Chondrocyte (in vitro differentiated cells): Measurements from ENCODE around the gene DOLK. TPM values are rescaled to one million over a fixed set of nuclear protein-coding genes. Genes with fewer than 3 reads are reported as not detected.

Experiments used
- DNase-seq: peaks from one replicate; pipeline ENCODE4 v3.0.0; 2021; ENCODE audit warnings: mixed read lengths, low spot score
- H3K27ac Mint-ChIP-seq: one replicate; pipeline ENCODE4 v1.8.0; 2021; ENCODE audit warnings: mild to moderate bottlenecking, moderate library complexity, mixed read lengths; ENCODE audit not compliant: unreplicated experiment
- H3K27me3 Mint-ChIP-seq: 2 replicates; pipeline ENCODE4 v1.8.0; 2021; ENCODE audit warnings: low read depth, mixed read lengths
- H3K36me3 Mint-ChIP-seq: 2 replicates; pipeline ENCODE4 v1.8.0; 2021; ENCODE audit warnings: low read depth, mixed read lengths
- H3K4me1 Mint-ChIP-seq: 2 replicates; pipeline ENCODE4 v1.8.0; 2021; ENCODE audit warnings: low read depth, mild to moderate bottlenecking, mixed read lengths
- H3K4me3 Mint-ChIP-seq: one replicate; pipeline ENCODE4 v1.8.0; 2021; ENCODE audit warnings: mild to moderate bottlenecking, moderate library complexity, mixed read lengths; ENCODE audit not compliant: unreplicated experiment
- H3K9me3 Mint-ChIP-seq: 2 replicates; pipeline ENCODE4 v1.8.0; 2021; ENCODE audit warnings: low read depth, mixed read lengths
- total RNA-seq: library from RNA; stranded (reverse); gene quantifications from 3 replicates; pipeline ENCODE4 v1.2.1, GENCODE V29; 2021
- TF ChIP-seq, protein P1 (sequence below): fragments of 200-600 bp; sonication (generic); IDR thresholded peaks from 2 replicates; pipeline ENCODE4 v1.5.0; 2021; ENCODE audit warnings: antibody characterized with exemption, mild to moderate bottlenecking, moderate library complexity

The DOLK gene
- total RNA-seq, 1 donor from 2014 or later: 22.2 TPM

DNA sequence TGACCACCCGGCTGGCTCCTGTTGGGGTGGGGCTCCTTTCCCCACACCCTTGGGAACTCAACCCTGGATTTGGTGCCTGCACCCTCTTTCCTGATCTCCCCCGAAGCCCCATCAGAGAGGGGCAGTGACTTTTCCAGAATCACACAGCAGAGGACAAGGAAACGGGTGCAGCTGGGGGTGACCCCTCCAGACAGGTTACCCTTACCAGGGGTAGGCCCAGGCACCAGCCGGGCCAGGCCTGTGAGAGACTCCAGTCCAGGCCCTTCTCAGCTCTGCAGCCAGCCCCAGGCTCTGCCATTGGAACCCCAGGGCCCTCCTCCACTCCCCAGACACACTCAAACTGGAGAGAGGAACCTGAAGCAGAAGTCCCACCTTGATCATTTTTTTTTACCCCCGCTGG, 45.6 kb downstream of the DOLK start:
- H3K27ac Mint-ChIP-seq: no peak overlapping the region
- H3K36me3 Mint-ChIP-seq: peaks cover 6% of the 10 kb centered on the region
- DNase-seq: no peak
- H3K4me1 Mint-ChIP-seq: peaks cover 36% of the 10 kb centered on the region
- H3K9me3 Mint-ChIP-seq: no peaks in the 10 kb centered on the region
- H3K27me3 Mint-ChIP-seq: no peaks in the 10 kb centered on the region
- TF ChIP-seq, protein P1, sequence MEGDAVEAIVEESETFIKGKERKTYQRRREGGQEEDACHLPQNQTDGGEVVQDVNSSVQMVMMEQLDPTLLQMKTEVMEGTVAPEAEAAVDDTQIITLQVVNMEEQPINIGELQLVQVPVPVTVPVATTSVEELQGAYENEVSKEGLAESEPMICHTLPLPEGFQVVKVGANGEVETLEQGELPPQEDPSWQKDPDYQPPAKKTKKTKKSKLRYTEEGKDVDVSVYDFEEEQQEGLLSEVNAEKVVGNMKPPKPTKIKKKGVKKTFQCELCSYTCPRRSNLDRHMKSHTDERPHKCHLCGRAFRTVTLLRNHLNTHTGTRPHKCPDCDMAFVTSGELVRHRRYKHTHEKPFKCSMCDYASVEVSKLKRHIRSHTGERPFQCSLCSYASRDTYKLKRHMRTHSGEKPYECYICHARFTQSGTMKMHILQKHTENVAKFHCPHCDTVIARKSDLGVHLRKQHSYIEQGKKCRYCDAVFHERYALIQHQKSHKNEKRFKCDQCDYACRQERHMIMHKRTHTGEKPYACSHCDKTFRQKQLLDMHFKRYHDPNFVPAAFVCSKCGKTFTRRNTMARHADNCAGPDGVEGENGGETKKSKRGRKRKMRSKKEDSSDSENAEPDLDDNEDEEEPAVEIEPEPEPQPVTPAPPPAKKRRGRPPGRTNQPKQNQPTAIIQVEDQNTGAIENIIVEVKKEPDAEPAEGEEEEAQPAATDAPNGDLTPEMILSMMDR: no peak
- H3K4me3 Mint-ChIP-seq: no peak overlapping the region

DNA sequence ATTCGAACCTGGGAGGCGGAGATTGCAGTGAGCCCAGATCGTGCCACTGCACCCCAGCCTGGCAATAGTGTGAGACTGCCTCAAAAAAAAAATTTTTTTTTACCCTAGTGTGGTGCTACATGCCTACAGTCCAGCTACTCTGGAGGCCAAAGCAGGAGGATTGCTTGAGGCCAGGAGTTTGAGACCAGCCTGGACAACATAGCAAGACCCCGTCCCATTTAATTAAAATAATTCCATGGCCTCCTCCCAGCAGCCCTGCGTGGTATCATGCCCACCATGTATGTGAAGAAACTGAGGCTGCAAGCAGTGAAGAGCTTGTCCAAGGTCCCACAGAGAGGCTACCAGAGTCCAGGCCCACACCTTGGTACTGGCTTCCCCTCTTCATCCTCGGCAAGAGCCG, 46.0 kb downstream of the DOLK start:
- Mint-ChIP-seq H3K27me3 (no peaks in the 10 kb centered on the region), H3K36me3 (peaks cover 4% of the 10 kb centered on the region), H3K4me1 (peaks cover 36% of the 10 kb centered on the region), H3K9me3 (no peaks in the 10 kb centered on the region), H3K4me3 (no peak overlapping the region), H3K27ac (no peak overlapping the region)
- TF ChIP-seq, protein P1: no peak
- no peak for DNase-seq

GRCh38 chr9:128899566-128900322, 47.7 kb downstream of the DOLK start:
- no peaks in the 10 kb centered on the region for H3K9me3 Mint-ChIP-seq
- peaks cover 51% of the 10 kb centered on the region for H3K4me1 Mint-ChIP-seq
- H3K27ac Mint-ChIP-seq: no peak overlapping the region
- no peak overlapping the region for H3K4me3 Mint-ChIP-seq
- TF ChIP-seq, protein P1: no peak
- H3K27me3 Mint-ChIP-seq: no peaks in the 10 kb centered on the region
- H3K36me3 Mint-ChIP-seq: peaks cover 8% of the 10 kb centered on the region
- no peak for DNase-seq

DNA sequence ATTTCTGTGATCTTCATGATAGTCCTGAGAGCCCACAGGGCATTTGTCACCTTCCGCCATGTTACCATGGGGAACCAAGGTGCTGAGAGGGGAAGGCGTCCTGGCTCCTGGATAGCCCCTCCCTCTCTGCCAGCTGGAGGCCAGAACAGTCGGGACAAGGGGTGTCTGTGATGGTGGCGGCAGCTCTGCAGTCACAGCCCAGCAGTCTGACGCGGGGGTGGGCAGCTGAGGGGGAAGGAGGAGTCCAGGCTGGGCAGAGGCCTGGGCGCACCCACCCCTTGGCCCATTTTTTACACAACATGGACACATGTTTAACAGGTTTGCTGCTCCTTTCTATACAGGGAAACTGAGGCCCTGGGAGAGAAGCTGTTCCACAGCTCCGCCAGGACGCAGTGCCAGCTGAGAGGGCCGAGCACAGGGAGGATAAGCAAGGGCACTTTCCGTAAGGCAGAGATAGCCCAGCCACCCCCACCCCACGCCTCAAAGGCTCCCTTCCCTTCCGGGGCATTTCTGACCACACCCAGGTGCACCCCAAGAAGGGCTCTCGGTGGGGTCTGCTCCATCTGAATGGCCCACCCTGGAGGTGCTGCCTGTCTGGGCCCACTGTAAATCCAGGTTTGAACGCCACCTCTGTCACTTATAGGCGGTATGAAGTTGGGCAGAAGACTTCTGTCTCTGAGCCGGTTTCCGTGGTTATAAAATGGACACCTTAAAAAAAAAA, 48.4 kb downstream of the DOLK start:
- no peak for DNase-seq
- peaks cover 49% of the 10 kb centered on the region for H3K4me1 Mint-ChIP-seq
- no peak overlapping the region for H3K4me3 Mint-ChIP-seq
- no peaks in the 10 kb centered on the region for H3K9me3 Mint-ChIP-seq
- no peak overlapping the region for H3K27ac Mint-ChIP-seq
- TF ChIP-seq, protein P1: no peak
- no peaks in the 10 kb centered on the region for H3K27me3 Mint-ChIP-seq
- peaks cover 8% of the 10 kb centered on the region for H3K36me3 Mint-ChIP-seq

DNA sequence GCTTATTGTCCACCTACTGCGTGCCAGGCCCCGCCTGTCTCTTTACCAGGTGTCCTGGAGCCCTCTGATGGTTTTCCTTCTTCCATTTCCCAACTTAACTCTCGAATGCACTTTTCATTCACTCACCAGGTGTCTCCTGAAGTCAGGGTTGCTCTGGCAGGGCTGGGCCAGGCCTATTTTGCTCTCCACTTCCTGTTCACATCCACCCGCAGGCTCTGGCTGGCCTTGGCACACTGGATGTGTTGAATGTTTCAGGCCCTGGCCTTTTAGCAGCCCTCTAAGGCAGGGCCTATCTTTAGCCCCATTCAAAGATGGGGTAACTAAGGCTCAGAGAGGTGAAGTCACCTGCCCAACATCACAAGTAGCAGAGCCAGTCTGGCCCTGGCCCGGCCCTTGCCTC, 49.0 kb downstream of the DOLK start:
- Mint-ChIP-seq H3K4me1 (peaks cover 47% of the 10 kb centered on the region), H3K36me3 (peaks cover 9% of the 10 kb centered on the region), H3K27ac (no peak overlapping the region), H3K9me3 (no peaks in the 10 kb centered on the region), H3K4me3 (no peak overlapping the region), H3K27me3 (no peaks in the 10 kb centered on the region)
- TF ChIP-seq, protein P1: no peak
- no peak for DNase-seq
